IPS-11a (cell line): ENCODE measurements around the gene AKAP5.

ENCODE experiments used
- H3K4me3 ChIP-seq: one replicate; pipeline ENCODE4 v1.5.1; 2013; ENCODE audit warnings: low read depth, low read length, control low read depth

The AKAP5 gene, protein sequence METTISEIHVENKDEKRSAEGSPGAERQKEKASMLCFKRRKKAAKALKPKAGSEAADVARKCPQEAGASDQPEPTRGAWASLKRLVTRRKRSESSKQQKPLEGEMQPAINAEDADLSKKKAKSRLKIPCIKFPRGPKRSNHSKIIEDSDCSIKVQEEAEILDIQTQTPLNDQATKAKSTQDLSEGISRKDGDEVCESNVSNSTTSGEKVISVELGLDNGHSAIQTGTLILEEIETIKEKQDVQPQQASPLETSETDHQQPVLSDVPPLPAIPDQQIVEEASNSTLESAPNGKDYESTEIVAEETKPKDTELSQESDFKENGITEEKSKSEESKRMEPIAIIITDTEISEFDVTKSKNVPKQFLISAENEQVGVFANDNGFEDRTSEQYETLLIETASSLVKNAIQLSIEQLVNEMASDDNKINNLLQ

DNA sequence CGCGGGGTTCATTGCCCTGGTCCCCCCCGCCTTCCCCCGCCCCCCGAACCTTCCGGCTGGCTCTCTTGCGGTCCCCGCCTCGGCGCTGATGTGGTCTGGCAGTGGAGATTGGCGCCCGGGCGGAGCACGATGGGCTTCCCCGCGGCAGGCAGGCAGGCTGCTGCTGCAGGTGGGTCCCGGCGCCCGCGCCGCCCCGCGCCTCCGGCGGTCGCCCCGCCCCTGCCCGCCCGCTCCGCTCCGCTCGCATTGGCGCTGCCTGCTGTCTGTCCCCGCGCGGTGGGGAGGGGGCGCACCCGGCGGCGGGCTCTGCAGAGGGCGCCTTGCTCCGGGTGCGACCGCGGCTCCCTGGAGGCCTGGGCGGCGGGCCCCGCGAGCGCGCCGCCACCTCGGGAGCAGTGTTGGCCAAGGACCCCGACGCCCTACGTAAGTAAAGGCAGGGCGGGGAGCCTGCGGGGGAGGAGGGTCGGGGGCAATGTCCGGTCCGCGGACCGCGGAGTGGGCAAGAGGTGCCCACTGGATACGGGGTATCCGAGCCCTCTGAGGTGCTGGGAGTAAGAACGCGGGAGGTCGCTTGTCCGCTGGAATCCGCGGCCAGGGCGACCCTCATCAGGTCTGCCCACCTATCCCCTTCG, at the start of gene AKAP5:
Gene AKAP5 (plus strand): TSS at position 309 of the 632 bp plus-strand sequence. CDS start 2,896 bp downstream, outside the sequence.
- peak within 1 kb of the TSS; percentile 71 for H3K4me3 ChIP-seq

DNA sequence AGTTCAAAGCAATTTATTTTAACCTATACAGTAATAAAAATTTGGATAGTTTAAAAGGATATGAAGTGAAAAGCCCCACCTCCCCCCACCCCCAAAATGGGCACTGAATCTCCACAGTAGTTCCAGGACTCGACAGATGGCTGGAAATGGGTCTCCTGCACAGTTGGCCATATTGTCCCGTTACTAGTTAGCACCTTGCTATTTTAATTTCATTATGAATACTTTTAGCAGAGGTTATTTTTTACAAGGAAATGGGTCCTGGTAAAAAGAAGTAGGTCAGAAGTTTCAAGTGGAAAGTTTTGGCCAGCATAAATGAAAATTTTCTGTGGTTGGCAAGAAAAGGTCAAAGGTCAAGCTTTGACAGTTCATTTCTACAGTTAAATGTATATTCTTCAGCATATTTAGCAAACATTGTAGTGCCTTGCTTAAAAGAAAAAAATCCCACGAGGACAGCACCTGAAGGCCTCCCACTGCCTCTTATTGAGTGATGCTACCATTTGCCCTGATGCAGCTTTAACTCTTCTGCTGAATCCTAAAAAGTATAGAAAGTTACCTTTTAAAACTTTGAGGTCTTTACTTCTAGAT, 48.9 kb upstream of the AKAP5 start:
- no peak overlapping the region for H3K4me3 ChIP-seq

DNA sequence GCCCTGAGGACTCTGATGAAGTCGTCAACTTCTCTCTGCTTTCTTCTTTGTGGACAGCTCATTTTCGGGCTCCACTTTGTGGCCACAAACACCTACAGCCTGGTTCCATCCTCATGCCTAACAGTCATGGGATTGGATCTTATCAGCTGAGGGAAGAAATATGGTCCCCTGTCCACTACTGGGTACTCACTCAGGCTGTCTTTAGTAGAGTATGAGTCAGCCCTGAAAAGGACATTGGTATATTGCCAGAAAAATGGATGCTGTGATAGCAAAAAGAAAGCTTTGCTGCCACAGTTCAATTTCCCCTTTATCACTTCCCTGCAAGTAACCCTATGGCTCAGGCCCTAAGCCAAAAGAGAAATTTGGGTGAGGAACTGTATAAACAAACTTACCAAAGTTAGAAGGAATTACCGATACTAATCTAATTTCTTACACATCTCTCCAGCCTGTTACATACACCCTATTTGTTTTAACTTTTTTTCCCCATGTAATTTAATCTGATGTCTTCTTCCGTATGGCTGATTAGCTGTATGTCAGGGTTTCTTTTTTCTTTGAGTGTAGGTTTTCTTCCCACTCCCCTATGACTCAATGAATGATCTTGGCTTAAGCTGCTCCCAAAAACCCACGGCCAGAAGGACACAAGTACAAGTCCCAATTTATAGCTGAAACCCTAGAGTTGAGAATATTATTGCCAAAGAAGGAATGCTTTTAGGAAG, 48.1 kb upstream of the AKAP5 start:
- H3K4me3 ChIP-seq, result no peak overlapping the region

DNA sequence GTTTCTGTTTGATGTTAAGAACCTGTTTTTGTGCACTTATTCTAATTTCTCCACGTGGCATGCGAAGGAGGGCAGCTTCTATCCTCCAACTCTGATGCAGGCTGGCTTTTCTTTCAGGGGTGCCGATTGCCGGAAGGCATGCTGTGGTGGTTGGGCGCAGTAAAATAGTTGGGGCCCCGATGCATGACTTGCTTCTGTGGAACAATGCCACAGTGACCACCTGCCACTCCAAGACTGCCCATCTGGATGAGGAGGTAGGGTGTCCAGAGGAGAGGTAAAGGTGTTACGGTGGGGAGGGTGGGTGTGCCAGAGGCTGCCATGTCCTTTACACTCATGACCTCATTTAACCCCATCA, 47.6 kb upstream of the AKAP5 start:
- no peak overlapping the region for H3K4me3 ChIP-seq

DNA sequence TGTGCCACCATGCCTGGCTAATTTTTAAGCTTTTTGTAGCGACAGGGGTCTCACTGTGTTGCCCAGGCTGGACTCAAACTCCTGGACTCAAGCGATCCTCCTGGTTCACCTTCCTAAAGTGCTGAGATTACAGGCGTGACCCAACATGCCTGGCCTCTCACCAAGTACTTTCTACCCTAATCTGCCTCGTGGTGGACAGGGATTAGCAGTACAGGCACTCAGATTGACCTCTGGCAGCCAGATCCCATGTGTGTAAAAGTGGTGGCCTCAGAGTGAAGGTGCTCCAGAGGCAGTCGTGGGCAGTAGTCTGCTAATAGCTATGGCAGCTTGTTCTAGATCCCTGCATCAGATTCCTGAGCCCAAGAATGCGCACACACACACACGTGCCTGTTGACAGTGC, 46.3 kb upstream of the AKAP5 start:
- no peak overlapping the region for H3K4me3 ChIP-seq

DNA sequence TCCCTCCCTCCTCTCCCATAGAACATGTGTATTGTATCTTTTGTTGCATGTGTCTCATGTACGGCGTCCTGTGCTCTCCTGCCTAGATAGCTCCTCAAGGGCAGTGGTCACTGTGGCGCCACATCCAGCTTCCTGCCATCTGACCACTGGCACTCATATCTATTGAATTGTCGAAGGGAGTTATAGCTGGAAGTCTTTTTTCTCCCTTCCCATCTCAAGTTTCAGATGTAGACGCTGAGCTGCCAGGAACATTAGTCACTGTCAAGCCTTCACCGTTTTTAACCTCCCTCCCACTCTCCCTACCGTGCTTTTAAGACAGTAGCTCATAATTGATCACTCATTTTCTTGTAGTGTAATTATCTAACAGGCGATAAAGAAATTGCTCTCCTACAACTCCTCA, 44.1 kb upstream of the AKAP5 start:
- no peak overlapping the region for H3K4me3 ChIP-seq

DNA sequence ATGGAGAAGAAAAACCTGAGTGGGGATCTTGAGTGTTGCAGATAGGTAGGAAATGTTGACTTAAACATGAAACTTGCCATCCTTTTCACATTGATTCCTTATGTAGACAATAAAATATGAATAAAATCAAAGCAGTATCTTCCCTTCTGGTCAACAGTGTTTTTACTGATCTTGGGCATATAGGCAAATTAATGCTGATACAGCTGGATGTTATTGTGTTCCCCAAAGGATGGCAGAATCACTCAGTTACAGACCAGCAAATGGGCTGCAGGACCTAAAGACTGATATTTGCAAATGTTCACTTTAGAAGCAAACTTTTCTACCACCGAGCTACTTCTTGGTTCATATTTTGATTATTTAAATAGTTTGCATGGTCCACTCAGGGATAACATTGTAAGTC, 43.3 kb upstream of the AKAP5 start:
- no peak overlapping the region for H3K4me3 ChIP-seq

DNA sequence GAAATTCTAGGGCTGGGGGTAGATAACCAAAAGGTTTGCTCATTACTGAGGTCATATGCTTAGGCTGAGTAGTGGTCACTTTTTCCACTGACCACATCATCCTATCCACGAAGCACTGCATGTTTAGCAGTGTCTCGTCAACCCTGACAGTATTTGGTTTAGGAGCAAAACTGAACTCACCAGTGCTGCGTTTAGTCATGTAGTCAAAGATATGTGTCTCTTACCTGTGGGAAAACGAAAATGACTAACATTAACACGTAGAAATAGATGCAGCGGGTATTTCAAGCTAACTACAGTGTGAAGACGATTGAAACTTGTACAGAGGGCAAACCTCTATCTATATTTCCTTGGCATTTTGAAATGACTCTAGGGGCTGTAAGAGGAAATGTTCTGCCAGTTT, 42.5 kb upstream of the AKAP5 start:
- H3K4me3 ChIP-seq, result no peak overlapping the region

DNA sequence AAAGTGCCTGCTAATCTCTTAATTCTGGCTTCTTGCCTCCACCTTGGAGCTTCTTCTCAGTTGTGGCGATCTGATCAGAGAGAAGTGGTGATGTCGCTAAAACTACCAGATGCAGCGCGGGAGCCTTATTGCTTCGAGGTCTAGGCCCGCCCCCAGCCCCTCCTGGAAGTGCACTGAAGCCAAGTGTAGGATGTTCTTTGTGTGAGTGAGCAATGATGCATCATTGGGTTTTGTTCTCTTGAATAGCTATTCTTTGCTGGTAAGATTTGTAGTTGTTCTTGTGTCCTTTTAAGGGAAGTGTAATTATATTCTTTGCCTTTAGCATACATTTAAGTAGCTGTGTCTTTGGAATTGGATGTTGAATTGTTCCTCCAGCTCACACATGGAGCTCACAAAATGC, 41.3 kb upstream of the AKAP5 start:
- H3K4me3 ChIP-seq, result no peak overlapping the region

DNA sequence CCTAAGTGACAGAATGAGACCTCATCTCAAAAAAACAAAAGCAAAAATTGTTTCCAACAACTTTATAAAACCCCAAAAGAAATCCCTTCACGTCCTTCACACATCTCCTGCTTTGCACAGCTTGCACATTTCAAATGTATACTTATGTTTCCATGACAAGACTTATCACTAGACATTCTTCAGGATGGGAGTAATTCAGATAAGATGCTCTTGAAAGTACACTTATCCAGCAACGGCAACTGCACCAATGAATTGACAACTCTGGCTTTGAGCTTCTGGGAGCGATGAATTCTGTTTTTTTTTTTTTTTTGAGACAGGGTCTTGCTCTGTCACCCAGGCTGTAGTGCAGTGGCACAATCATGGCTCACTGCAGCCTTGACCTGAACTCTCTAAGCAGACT, 30.8 kb upstream of the AKAP5 start:
- no peak overlapping the region for H3K4me3 ChIP-seq

DNA sequence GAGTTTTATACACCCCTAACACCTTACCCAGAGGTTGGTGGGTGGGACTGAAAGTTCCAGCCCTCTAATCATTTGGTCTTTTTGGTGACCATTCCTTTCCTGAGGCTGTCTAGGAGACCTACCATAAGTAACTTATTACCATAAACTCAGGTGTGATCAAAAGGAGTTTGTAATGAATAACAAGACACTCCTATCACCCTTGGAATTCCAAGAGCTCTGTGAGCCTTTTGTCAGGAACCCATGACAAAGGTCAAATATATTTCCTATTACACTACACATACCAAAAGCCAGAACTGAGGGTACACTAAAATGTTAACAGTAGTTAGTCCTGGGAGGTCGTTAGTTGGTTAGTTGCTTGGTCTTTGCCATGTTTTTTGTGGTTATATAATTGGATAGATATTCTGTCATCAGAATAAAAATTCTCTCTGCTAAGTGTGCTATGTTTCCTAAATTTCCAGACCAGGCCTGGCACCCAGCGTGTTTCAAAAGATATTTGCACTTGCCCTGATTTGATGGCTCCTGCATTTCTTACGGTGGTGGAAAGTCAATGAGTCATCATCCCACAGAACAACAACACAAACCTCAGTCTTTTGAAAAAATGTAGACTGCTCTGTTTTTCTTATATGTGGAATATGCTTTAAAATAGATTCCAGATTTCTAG, 27.0 kb upstream of the AKAP5 start:
- no peak overlapping the region for H3K4me3 ChIP-seq

DNA sequence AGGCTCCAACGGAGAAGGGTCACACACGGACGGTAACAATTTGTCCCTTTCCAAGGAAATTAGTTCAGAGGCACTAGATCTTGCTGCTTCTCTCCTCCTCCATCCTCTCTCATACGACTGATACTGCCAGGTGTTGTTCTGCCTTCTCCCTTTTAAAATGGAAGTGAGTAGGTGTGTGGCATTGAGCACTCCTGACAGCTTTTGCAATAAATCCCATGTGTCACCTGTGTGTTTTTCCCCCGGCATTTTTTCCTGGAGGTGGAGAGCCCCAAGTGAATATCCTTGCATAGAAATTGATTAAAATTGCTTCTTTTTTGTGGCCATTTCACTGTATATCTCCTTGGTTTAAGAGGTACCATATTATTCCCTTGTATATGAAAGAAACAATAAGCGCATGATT, 26.2 kb upstream of the AKAP5 start:
- H3K4me3 ChIP-seq, result no peak overlapping the region

DNA sequence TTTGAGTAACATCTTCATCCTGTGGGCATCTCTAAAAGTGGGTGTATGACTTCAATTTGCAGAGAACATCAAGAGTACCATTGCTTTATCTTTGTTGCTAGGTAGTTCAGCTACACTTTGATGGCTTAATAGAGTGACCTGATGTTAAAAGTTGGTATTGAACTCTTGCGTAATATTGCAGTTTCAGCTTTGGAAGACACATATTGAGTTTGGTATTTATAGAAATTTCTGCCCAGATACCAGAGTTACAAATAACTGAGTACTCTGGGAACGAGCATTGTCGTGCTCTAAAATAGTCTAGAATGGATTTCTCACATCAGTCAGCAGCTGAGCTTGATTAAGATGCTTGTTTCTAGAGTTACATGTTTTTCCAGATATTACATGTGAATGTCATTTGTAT, 24.8 kb upstream of the AKAP5 start:
- H3K4me3 ChIP-seq, result no peak overlapping the region

DNA sequence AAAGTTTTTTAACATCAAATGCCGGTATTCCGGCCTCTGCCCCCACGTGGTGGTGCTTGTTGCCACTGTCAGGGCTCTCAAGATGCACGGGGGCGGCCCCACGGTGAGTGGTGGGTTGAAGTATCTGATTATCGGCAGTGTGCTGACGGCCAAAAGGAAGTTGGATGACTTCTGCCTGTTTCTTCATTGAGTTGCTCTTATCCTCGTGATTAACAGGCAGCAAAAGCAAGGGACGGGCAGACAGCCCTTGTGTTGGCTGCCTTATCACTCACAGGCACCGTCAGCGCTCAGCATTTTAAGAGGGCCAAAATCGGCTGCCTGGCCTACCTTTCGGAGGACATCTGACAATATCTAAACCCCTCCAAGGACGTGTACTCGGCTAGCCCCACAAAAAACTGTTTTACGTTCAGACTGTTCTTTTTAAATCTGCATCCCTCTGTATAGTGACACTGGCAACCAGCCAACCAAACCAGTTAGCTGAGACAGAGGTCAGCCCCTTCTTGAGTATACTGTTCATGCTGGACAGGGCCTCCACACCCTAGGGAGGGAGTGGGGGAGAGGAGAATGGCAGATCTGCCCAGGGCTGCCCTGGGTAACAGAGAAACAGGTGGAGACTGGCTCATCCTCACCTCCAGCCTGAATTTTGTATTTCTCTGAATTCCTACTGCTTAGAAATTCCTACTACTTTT, 22.9 kb upstream of the AKAP5 start:
- no peak overlapping the region for H3K4me3 ChIP-seq

DNA sequence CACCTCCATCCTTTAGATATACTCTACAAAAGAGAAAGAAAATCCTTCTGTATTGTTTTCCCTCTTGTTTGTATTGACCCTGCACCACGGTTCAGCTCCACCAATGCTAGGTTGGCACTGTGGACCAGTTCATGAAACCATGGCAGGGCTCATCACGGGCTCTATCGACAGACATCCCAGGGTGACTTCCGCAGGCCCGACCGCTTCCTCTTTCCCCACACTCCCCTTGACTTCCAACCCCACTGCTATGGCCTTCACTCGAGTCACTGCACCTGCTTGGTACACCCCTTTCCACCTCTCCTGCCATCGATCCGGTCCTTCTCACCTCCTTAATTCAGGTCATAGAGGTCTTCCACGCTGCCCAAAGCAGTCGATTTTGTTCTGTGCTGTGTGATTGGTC, 21.2 kb upstream of the AKAP5 start:
- H3K4me3 ChIP-seq, result no peak overlapping the region

DNA sequence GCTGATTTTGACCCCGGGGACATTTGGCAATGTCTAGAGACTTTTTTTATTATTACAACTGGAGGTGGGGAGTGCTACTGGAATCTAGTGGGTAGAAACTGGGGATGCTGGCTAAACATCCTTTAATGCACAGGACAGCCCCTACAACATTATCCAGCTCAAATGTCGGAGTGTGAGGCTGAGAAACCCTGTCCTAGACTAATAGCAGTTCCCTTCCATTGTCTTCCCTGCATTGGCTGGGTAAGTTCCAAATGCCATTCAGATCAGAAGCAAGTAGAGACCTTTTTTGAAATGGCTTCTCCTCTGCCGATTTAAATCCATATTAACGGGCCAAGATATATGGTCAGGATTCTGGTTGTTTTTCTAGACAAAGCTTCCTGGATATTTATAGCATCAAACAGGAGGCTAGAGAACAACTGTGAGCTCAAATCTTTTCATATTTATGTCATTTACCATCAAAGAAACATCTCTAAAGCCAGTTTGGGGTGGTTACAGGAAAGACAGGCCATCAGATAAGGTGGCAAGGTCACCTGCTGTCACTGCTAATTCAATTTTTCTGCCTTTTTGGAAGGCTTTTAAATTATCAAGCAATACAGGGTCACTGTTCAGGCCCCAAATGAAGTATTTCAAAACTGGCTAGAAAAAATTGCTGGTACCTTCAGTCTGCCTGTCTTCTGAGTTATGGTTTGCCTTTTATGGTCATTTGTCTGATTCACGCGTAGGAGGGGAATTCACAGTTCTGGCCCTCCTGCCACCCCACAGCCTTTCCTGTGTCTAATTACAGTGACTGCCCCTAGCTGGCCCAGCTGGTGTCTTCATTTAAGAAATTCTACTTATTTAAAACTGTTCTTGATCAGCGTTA, 20.1 kb upstream of the AKAP5 start:
- H3K4me3 ChIP-seq, result no peak overlapping the region

DNA sequence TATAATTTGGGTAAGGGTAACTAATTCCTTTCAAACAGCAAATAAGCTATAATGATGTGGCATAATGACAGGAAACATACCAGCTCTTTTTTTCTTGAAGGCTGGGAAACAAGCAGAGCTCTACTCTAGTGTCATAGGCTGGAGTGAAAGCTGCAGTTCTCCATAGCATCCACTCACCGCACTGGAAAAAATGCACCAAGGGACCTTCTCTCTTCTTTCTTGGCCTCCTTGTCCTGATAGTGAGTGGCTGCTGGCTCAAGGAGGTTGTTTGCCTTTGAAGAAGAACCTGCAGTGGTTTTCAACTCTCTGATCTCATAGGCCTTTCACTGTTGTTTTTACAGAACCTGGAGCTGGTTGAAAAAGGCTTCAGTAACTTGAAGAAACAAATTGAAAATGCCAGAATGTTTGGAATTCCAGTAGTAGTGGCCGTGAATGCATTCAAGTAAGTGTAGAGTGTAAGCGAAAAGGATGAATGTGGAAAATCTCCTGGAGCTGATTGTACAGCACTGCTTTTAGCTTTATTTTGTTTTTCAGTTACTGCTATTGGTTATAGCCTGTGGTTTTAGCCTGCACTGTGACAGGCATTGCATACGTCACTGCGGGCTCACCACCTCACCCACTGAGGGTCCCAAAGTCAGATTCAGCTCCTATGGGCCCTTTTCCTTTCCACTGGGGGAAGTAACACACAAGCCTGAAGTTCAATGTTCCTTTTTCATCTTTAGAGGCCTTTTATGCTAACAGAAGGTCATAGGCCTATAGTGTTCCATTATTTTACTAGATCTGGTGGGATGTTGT, 17.2 kb upstream of the AKAP5 start:
- H3K4me3 ChIP-seq, result no peak overlapping the region

DNA sequence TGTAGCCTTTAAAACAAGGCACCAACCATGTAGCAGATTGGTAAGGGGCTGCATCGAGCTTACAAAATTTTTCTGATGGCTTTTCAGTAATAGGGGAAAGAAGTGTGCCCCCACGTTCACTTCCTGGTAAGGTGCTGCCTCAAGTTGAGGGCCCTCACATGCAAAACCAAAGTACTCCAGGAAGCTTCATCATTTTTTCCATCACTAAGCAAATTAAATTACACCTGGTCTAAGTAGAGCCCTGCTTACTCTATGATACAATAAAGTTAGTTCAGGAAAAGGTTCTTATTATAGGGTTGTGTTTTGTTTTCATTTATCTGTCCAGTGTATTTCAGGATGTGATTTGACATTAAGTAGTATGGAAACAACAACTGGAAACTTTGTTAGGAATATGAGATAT, 15.0 kb upstream of the AKAP5 start:
- no peak overlapping the region for H3K4me3 ChIP-seq

DNA sequence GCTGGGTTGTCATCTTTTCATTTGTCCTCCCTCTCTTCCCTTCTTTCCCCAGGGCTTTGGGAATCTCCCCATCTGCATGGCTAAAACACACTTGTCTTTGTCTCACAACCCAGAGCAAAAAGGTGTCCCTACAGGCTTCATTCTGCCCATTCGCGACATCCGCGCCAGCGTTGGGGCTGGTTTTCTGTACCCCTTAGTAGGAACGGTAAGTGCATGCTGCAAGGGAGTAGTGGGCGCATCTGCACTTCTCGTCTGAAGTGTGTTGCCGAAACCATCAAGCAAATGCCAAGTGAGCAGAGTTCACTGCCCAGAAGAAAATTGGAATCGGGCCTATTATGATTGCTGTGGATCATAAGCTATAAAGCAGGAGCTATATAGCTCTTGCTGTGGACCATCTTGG, 10.6 kb upstream of the AKAP5 start:
- H3K4me3 ChIP-seq, result no peak overlapping the region
